Stimulated activated CD8-positive, alpha-beta memory T cell treated with anti-CD3 and anti-CD28 coated beads, Interleukin-4, amount 100 ng/mL, for 24 hours (primary cell): ENCODE results near the gene RALGPS2.
"Not testable (repeated sequence)": the region's sequence is repeated elsewhere in the genome, so short reads cannot be mapped to it uniquely, and the experiment has no call there.

Experiments used
- DNase-seq: peaks from one replicate; pipeline ENCODE4 v3.0.0-alpha.2; 2020; ENCODE audit warnings: low read depth

Gene RALGPS2

GRCh38 chr1:178781533-178782330 lies 56.7 kb downstream of the RALGPS2 start:
- no peak for DNase-seq

- DNase-seq, result no peak
These were observed 59.1 kb downstream of the RALGPS2 start for GRCh38 chr1:178784131-178784536.

- DNase-seq, result no peak
These were observed 67.3 kb downstream of the RALGPS2 start for GRCh38 chr1:178792394-178792793.

GRCh38 chr1:178796013-178796412 lies 71.0 kb downstream of the RALGPS2 start:
- no peak for DNase-seq

GRCh38 chr1:178797590-178797989 lies 72.5 kb downstream of the RALGPS2 start:
- no peak for DNase-seq

- DNase-seq, result no peak
These were observed 73.3 kb downstream of the RALGPS2 start for GRCh38 chr1:178798232-178798861.

- no peak for DNase-seq
These were observed 77.8 kb downstream of the RALGPS2 start for GRCh38 chr1:178802873-178803272.

- no peak for DNase-seq
These were observed 81.7 kb downstream of the RALGPS2 start for GRCh38 chr1:178806665-178807300.

GRCh38 chr1:178808529-178808928 lies 83.5 kb downstream of the RALGPS2 start:
- DNase-seq, result no peak

- DNase-seq, result no peak
These were observed 85.5 kb downstream of the RALGPS2 start for GRCh38 chr1:178810585-178810984.

GRCh38 chr1:178818416-178818815 lies 93.4 kb downstream of the RALGPS2 start:
- DNase-seq, result no peak

- DNase-seq, result no peak
These were observed 94.1 kb downstream of the RALGPS2 start for GRCh38 chr1:178819123-178819522.

GRCh38 chr1:178821134-178821866 lies 96.3 kb downstream of the RALGPS2 start:
- DNase-seq, result no peak

- DNase-seq, result no peak
These were observed 100.1 kb downstream of the RALGPS2 start for GRCh38 chr1:178825167-178825566.

GRCh38 chr1:178844436-178844835 lies 119.4 kb downstream of the RALGPS2 start:
- DNase-seq, result no peak

GRCh38 chr1:178846306-178846705 lies 121.3 kb downstream of the RALGPS2 start:
- DNase-seq, result no peak

GRCh38 chr1:178847396-178847849 lies 122.4 kb downstream of the RALGPS2 start:
- DNase-seq, result no peak

GRCh38 chr1:178847919-178848318 lies 122.9 kb downstream of the RALGPS2 start:
- DNase-seq, result not testable (repeated sequence)

- DNase-seq, result no peak
These were observed 124.9 kb downstream of the RALGPS2 start for GRCh38 chr1:178849918-178850317.

GRCh38 chr1:178857126-178857525 lies 132.1 kb downstream of the RALGPS2 start:
- no peak for DNase-seq

GRCh38 chr1:178862416-178862815 lies 137.4 kb downstream of the RALGPS2 start:
- DNase-seq, result no peak

- DNase-seq, result no peak
These were observed 137.8 kb downstream of the RALGPS2 start for GRCh38 chr1:178862864-178863263.
